Loucy (cell line): ENCODE results near the gene MAP1S.

Experiments
- H2AFZ ChIP-seq: fragments of 200-600 bp; sonication (generic); 2 replicates; pipeline ENCODE4 v1.6.0; 2016; ENCODE audit warnings: antibody characterized with exemption, mild to moderate bottlenecking, low read length, moderate library complexity
- H3F3A ChIP-seq: fragments of 200-600 bp; 2 replicates; pipeline ENCODE4 v1.6.0; 2016; ENCODE audit warnings: antibody characterized with exemption, low read depth, mild to moderate bottlenecking
- H3K27me3 ChIP-seq: fragments of 200-600 bp; sonication (generic); 2 replicates; pipeline ENCODE4 v1.6.1; 2014; ENCODE audit warnings: low read length, mild to moderate bottlenecking; ENCODE audit not compliant: insufficient read depth, poor library complexity, severe bottlenecking
- H3K36me3 ChIP-seq: fragments of 200-600 bp; sonication (generic); 2 replicates; pipeline ENCODE4 v1.6.1; 2016; ENCODE audit warnings: low read length; ENCODE audit not compliant: insufficient read depth
- H3K4me1 ChIP-seq: fragments of 200-600 bp; sonication (generic); 2 replicates; pipeline ENCODE4 v1.5.1; 2014; ENCODE audit warnings: low read length, mild to moderate bottlenecking; ENCODE audit not compliant: insufficient read depth, poor library complexity, severe bottlenecking
- H3K4me2 ChIP-seq: fragments of 200-600 bp; sonication (generic); 2 replicates; pipeline ENCODE4 v1.6.0; 2014; ENCODE audit warnings: antibody characterized with exemption, low read length, low read depth, mild to moderate bottlenecking; ENCODE audit not compliant: poor library complexity, severe bottlenecking
- H3K4me3 ChIP-seq: fragments of 200-600 bp; sonication (generic); 2 replicates; pipeline ENCODE4 v1.5.1; 2014; ENCODE audit warnings: low read length, mild to moderate bottlenecking, mixed read lengths; ENCODE audit not compliant: poor library complexity, severe bottlenecking
- H3K79me2 ChIP-seq: fragments of 200-600 bp; sonication (generic); 2 replicates; pipeline ENCODE4 v1.6.1; 2014; ENCODE audit warnings: low read length; ENCODE audit not compliant: insufficient read depth
- H3K9ac ChIP-seq: fragments of 200-600 bp; sonication (generic); 2 replicates; pipeline ENCODE4 v1.6.0; 2014; ENCODE audit warnings: mild to moderate bottlenecking, low read depth, low read length, moderate library complexity; ENCODE audit not compliant: poor library complexity, severe bottlenecking
- H3K9me2 ChIP-seq: fragments of 200-600 bp; sonication (generic); replicated peaks from 2 replicates; pipeline ENCODE4 v1.6.1; 2016; ENCODE audit warnings: low read depth, low read length, mixed read lengths
- H3K9me3 ChIP-seq: fragments of 200-600 bp; sonication (generic); 2 replicates; pipeline ENCODE4 v1.6.1; 2014; ENCODE audit warnings: mild to moderate bottlenecking, antibody characterized with exemption, low read length, low read depth; ENCODE audit not compliant: insufficient read depth
- H4K20me1 ChIP-seq: fragments of 200-600 bp; sonication (generic); 2 replicates; pipeline ENCODE4 v1.6.0; 2014; ENCODE audit warnings: antibody characterized with exemption, low read length, mild to moderate bottlenecking; ENCODE audit not compliant: insufficient read depth, poor library complexity, severe bottlenecking
- EZH2phosphoT487 ChIP-seq: fragments of 200-600 bp; IDR thresholded peaks from 2 replicates; pipeline ENCODE4 v1.6.1; 2018; ENCODE audit warnings: antibody characterized with exemption, mild to moderate bottlenecking, moderate library complexity, borderline replicate concordance
- TF ChIP-seq, protein P1 (sequence below): fragments of 200-600 bp; sonication (generic); conservative IDR thresholded peaks from 2 replicates; pipeline ENCODE4 v1.5.1; 2014; ENCODE audit warnings: mild to moderate bottlenecking, antibody characterized with exemption, low read length

The MAP1S gene

DNA sequence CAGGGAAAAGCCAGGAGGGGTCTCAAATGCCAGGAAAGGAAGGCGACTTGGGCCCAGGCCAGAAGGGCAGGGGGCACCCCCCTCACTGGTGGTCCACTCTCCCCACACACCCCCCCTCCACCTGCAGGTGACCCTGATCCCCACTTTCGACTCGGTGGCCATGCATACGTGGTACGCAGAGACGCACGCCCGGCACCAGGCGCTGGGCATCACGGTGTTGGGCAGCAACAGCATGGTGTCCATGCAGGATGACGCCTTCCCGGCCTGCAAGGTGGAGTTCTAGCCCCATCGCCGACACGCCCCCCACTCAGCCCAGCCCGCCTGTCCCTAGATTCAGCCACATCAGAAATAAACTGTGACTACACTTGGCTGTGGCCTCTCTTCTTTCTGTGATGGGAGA is 14.9 kb downstream of the MAP1S start:
- H4K20me1 ChIP-seq: peaks cover 18% of the 10 kb centered on the region
- TF ChIP-seq, protein P1, sequence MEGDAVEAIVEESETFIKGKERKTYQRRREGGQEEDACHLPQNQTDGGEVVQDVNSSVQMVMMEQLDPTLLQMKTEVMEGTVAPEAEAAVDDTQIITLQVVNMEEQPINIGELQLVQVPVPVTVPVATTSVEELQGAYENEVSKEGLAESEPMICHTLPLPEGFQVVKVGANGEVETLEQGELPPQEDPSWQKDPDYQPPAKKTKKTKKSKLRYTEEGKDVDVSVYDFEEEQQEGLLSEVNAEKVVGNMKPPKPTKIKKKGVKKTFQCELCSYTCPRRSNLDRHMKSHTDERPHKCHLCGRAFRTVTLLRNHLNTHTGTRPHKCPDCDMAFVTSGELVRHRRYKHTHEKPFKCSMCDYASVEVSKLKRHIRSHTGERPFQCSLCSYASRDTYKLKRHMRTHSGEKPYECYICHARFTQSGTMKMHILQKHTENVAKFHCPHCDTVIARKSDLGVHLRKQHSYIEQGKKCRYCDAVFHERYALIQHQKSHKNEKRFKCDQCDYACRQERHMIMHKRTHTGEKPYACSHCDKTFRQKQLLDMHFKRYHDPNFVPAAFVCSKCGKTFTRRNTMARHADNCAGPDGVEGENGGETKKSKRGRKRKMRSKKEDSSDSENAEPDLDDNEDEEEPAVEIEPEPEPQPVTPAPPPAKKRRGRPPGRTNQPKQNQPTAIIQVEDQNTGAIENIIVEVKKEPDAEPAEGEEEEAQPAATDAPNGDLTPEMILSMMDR: no peak
- TF ChIP-seq EZH2phosphoT487: no peak
- no peaks in the 10 kb centered on the region for H3K9me3 ChIP-seq
- H3K79me2 ChIP-seq: peaks cover 34% of the 10 kb centered on the region
- H3F3A ChIP-seq: no peaks in the 10 kb centered on the region
- no peaks in the 10 kb centered on the region for H3K9me2 ChIP-seq
- no peak overlapping the region for H3K4me2 ChIP-seq
- H2AFZ ChIP-seq: no peak overlapping the region
- no peak overlapping the region for H3K4me3 ChIP-seq
- H3K27me3 ChIP-seq: no peaks in the 10 kb centered on the region
- H3K36me3 ChIP-seq: peaks cover 49% of the 10 kb centered on the region; the same call in 1 of the 2 replicates
- H3K4me1 ChIP-seq: peaks cover 11% of the 10 kb centered on the region
- H3K9ac ChIP-seq: no peak overlapping the region

DNA sequence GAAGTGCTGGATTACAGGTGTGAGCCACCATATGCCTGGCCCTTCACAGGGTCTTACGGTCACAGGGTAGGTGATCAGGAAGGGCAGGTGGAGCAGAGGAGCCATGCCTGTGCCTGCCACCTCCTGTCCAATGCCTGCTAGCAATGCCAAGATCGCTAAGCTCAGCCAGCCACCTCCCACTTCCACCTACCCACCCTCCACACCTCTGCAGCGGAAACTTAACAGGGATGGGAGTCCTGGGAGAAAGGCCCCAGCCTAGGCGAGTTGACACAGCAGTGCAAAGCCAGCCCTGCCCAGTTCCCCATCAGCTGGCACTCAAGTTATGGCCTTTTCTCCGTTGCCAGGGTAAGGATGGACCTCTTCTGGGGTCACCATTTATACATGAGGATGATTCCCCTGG is 16.1 kb downstream of the MAP1S start:
- Histone ChIP-seq H4K20me1 (peaks cover 18% of the 10 kb centered on the region), H3K4me3 (no peak overlapping the region), H3K4me1 (peaks cover 3% of the 10 kb centered on the region), H3K4me2 (no peak overlapping the region), H3K9me3 (no peaks in the 10 kb centered on the region), H3K79me2 (peaks cover 23% of the 10 kb centered on the region), H3K9me2 (no peaks in the 10 kb centered on the region), H3K9ac (no peak overlapping the region), H3K27me3 (no peaks in the 10 kb centered on the region), H3K36me3 (peaks cover 49% of the 10 kb centered on the region; the same call in 1 of the 2 replicates), H3F3A (no peaks in the 10 kb centered on the region), H2AFZ (no peak overlapping the region)
- no peak for TF ChIP-seq EZH2phosphoT487
- TF ChIP-seq, protein P1: no peak

DNA sequence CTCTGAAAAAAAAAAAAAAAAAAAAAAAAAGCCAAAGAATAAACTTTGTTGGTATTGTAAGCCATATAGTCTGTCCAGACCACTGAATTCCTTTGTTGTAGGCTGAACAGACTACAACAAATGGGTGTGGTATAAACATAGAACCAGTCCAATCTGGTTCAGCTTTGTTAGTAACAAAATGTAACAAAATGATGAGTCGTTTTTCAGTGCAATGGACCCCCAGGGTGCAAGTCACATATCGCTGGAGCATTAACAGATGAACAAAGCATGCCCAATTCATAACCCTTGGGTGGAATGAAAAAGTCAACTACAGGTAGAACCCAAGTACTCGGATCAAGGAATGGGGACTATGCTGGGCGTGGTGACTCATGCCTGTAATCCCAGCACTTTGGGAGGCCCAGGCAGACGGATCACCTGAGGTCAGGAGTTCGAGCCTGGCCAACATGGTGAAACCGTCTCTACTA is 18.4 kb downstream of the MAP1S start:
- Histone ChIP-seq H3K4me2 (no peak overlapping the region), H3K36me3 (peaks cover 36% of the 10 kb centered on the region; the same call in 1 of the 2 replicates)
- TF ChIP-seq EZH2phosphoT487: no peak
- TF ChIP-seq, protein P1: no peak

More for the DNA sequence above, 18.4 kb downstream of the MAP1S start:
- H3K9ac ChIP-seq: no peak overlapping the region
- peaks cover under 1% of the 10 kb centered on the region; the same call in 1 of the 2 replicates for H3K79me2 ChIP-seq
- H3K9me3 ChIP-seq: no peaks in the 10 kb centered on the region
- H2AFZ ChIP-seq: no peak overlapping the region
- H4K20me1 ChIP-seq: no peaks in the 10 kb centered on the region
- H3K9me2 ChIP-seq: no peaks in the 10 kb centered on the region
- H3K4me1 ChIP-seq: no peaks in the 10 kb centered on the region
- no peaks in the 10 kb centered on the region for H3F3A ChIP-seq
- H3K4me3 ChIP-seq: no peak overlapping the region
- H3K27me3 ChIP-seq: no peaks in the 10 kb centered on the region
